HepG2 (cell line): ENCODE measurements around the gene ZDHHC14. TPM values are rescaled to one million over a fixed set of nuclear protein-coding genes. Genes with fewer than 3 reads are reported as not detected.

ENCODE experiments used
- ATAC-seq: fragments of 200-7000 bp; cut with Tn5 transposase; 3 replicates; pipeline ENCODE4 v1.9.1; 2020; ENCODE audit warnings: mild to moderate bottlenecking, moderate library complexity
- BruUV-seq: library from RNA; stranded (reverse); fragments of 400-500 nt; replicated peaks from 2 replicates; lab custom pipeline; 2021; lab: Mats Ljungman, UMichigan
- CTCF ChIA-PET: fragments of 300-600 bp; formaldehyde crosslinking; extraction: SDS; loops from one replicate; lab custom pipeline; 2021; ENCODE audit warnings: low total read pairs, inconsistent platforms, low intra/inter-chr PET ratio; lab: Yijun Ruan, JAX
- POLR2A ChIA-PET: fragments of 350-600 bp; sonication (Branson Sonifier 250); formaldehyde crosslinking; loops from one replicate; lab custom pipeline; 2020; ENCODE audit warnings: antibody characterized with exemption, inconsistent platforms; lab: Yijun Ruan, JAX
- DNase-seq: peaks from one replicate; pipeline ENCODE4 v3.0.0-alpha.2; 2015; ENCODE audit warnings: low spot score
- FAIRE-seq: peaks from 3 replicates; lab custom pipeline; 2011; peaks lifted over from hg19 to GRCh38; lab: Jason Lieb, UNC
- H2AFZ ChIP-seq: one replicate; pipeline ENCODE4 v1.6.1; 2011; ENCODE audit warnings: low read length, inconsistent platforms
- H3K27ac ChIP-seq: fragments of 300-600 bp; 3 replicates; pipeline ENCODE4 v1.8.0; 2011; ENCODE audit warnings: mixed run types, mild to moderate bottlenecking, mixed read lengths, low read length, inconsistent platforms; ENCODE audit not compliant: insufficient read depth; ENCODE audit errors: extremely low read length
- H3K27me3 ChIP-seq, 2 experiments: fragments of 200-600 bp in 1 of 2; 2 replicates in 1 of 2; 3 replicates in 1 of 2; pipeline versions ENCODE4 v1.6.0 to v1.8.0; 2011; ENCODE audit warnings: low read length in 2 of 2, mild to moderate bottlenecking in 2 of 2, moderate library complexity in 2 of 2, inconsistent platforms in 1 of 2; ENCODE audit not compliant: insufficient read depth in 2 of 2, control insufficient read depth in 1 of 2
- H3K36me3 ChIP-seq, 2 experiments: fragments of 200-600 bp in 1 of 2; replicated peaks in 1 of 2; 2 replicates in 1 of 2; 3 replicates in 1 of 2; pipeline versions ENCODE4 v1.5.1 to v1.8.0; 2011; ENCODE audit warnings: low read length in 2 of 2, inconsistent platforms in 1 of 2; ENCODE audit not compliant: insufficient read depth in 2 of 2, control insufficient read depth in 1 of 2
- H3K4me1 ChIP-seq: 2 replicates; pipeline ENCODE4 v1.5.1; 2012; ENCODE audit warnings: low read length, inconsistent platforms; ENCODE audit not compliant: insufficient read depth
- H3K4me2 ChIP-seq: 2 replicates; pipeline ENCODE4 v1.6.0; 2011; ENCODE audit warnings: low read depth, low read length, inconsistent platforms
- H3K4me3 ChIP-seq, 3 experiments: fragments of 200-600 bp in 1 of 3; sonication (generic), shearing (Covaris generic) in 1 of 3; replicated peaks in 1 of 3; 2 replicates each; pipeline ENCODE4 v1.5.1; 2011 to 2016; ENCODE audit warnings: low read length in 3 of 3, inconsistent platforms in 2 of 3, low read depth in 2 of 3, mild to moderate bottlenecking in 2 of 3, control low read depth in 1 of 3, mixed read lengths in 1 of 3; ENCODE audit not compliant: insufficient read depth in 1 of 3
- H3K79me2 ChIP-seq: one replicate; pipeline ENCODE4 v1.6.1; 2011; ENCODE audit warnings: low read length, inconsistent platforms; ENCODE audit not compliant: insufficient read depth
- H3K9ac ChIP-seq: 2 replicates; pipeline ENCODE4 v1.6.0; 2011; ENCODE audit warnings: mild to moderate bottlenecking, low read depth, low read length, inconsistent platforms; ENCODE audit not compliant: insufficient read depth
- H3K9me3 ChIP-seq: 2 replicates; pipeline ENCODE4 v1.5.1; 2012; ENCODE audit warnings: mild to moderate bottlenecking, low read length
- H4K20me1 ChIP-seq: 2 replicates; pipeline ENCODE4 v1.6.0; 2011; ENCODE audit warnings: inconsistent platforms, mild to moderate bottlenecking, low read length, moderate library complexity; ENCODE audit not compliant: insufficient read depth
- AFF4 ChIP-seq: sonication (generic); formaldehyde crosslinking; IDR thresholded peaks from 2 replicates; pipeline ENCODE4 v1.4.0; 2020; ENCODE audit warnings: missing genetic modification reagents
- AKAP8 ChIP-seq: sonication (generic); formaldehyde crosslinking; IDR thresholded peaks from 2 replicates; pipeline ENCODE4 v1.5.1; 2020; ENCODE audit warnings: mild to moderate bottlenecking, missing genetic modification reagents
- EZH2 ChIP-seq: conservative IDR thresholded peaks from 2 replicates; pipeline ENCODE4 v1.6.1; 2012; ENCODE audit warnings: mild to moderate bottlenecking, low read depth, low read length, moderate library complexity
- FIP1L1 ChIP-seq: fragments of 200-400 bp; formaldehyde crosslinking; IDR thresholded peaks from 2 replicates; pipeline ENCODE4 v1.6.1; 2018; ENCODE audit warnings: low read depth, mild to moderate bottlenecking, low read length, moderate library complexity, borderline replicate concordance; ENCODE audit not compliant: insufficient read depth
- GPBP1L1 ChIP-seq: sonication (generic); formaldehyde crosslinking; IDR thresholded peaks from 2 replicates; pipeline ENCODE4 v1.5.0; 2020; ENCODE audit warnings: mild to moderate bottlenecking, missing genetic modification reagents
- RNF2 ChIP-seq: fragments of 450-650 bp; conservative IDR thresholded peaks from 2 replicates; pipeline ENCODE4 v1.6.1; 2016; ENCODE audit warnings: low read depth
- TBL1XR1 ChIP-seq: fragments of 150-350 bp; IDR thresholded peaks from 2 replicates; pipeline ENCODE4 v1.6.1; 2014; ENCODE audit warnings: borderline replicate concordance, low read length; ENCODE audit not compliant: partially characterized antibody
- TFDP1 ChIP-seq: IDR thresholded peaks from 2 replicates; pipeline ENCODE4 v1.6.1; 2016; ENCODE audit warnings: missing compliant biosample characterization, missing genetic modification reagents, borderline replicate concordance
- TFDP2 ChIP-seq: sonication (generic); formaldehyde crosslinking; IDR thresholded peaks from 2 replicates; pipeline ENCODE4 v1.4.0; 2020; ENCODE audit warnings: missing genetic modification reagents
- ZFAT ChIP-seq: sonication (generic); formaldehyde crosslinking; conservative IDR thresholded peaks from 2 replicates; pipeline ENCODE4 v1.8.1; 2023; ENCODE audit warnings: missing genetic modification reagents, inconsistent platforms
- ZKSCAN1 ChIP-seq: fragments of 150-350 bp; IDR thresholded peaks from 2 replicates; pipeline ENCODE4 v1.6.1; 2014; ENCODE audit warnings: low read length
- ZKSCAN8 ChIP-seq: IDR thresholded peaks from 2 replicates; pipeline ENCODE4 v1.6.1; 2016; ENCODE audit warnings: borderline replicate concordance, missing genetic modification reagents, missing compliant biosample characterization
- ZMAT3 ChIP-seq: sonication (generic); formaldehyde crosslinking; conservative IDR thresholded peaks from 2 replicates; pipeline ENCODE4 v1.7.0; 2021; ENCODE audit warnings: missing genetic modification reagents
- ZMYM3 ChIP-seq: sonication (generic); formaldehyde crosslinking; IDR thresholded peaks from 2 replicates; pipeline ENCODE4 v1.5.1; 2020; ENCODE audit warnings: mild to moderate bottlenecking, missing genetic modification reagents
- ZNF431 ChIP-seq: sonication (generic); formaldehyde crosslinking; IDR thresholded peaks from 2 replicates; pipeline ENCODE4 v1.9.0; 2022; ENCODE audit warnings: missing genetic modification reagents, low read depth, mild to moderate bottlenecking, borderline replicate concordance
- ZNF674 ChIP-seq: sonication (generic); formaldehyde crosslinking; IDR thresholded peaks from 2 replicates; pipeline ENCODE4 v1.5.0; 2020; ENCODE audit warnings: low read depth, mild to moderate bottlenecking, missing genetic modification reagents
- ZNF737 ChIP-seq: sonication (generic); formaldehyde crosslinking; IDR thresholded peaks from 2 replicates; pipeline ENCODE4 v1.5.0; 2020; ENCODE audit warnings: missing genetic modification reagents, mild to moderate bottlenecking, borderline replicate concordance
- WGBS: methylation state at CpG from one replicate; pipeline ENCODE4 v1.1.6; 2017; ENCODE audit warnings: low lambda C conversion rate; 5-methylcytosine and 5-hydroxymethylcytosine counted together
- in situ Hi-C: cut with HindIII; loops from 2 replicates; pipeline ENCODE4 v1.10.0; 2017; ENCODE audit warnings: low pct_unique_long_range_greater_than_20kb; ENCODE audit not compliant: extremely low pct_ligation_motif_present
- intact Hi-C: fragments of 100-400 bp; cut with micrococcal nuclease; formaldehyde crosslinking; loops from one replicate; pipeline ENCODE4 v1.10.0; 2022; ENCODE audit not compliant: unreplicated experiment
- polyA plus RNA-seq, 8 experiments: library from polyadenylated mRNA; depleted of rRNA in 3 of 8; stranded (reverse) in 7 of 8; unstranded in 1 of 8; fragments of >200 nt; fragmentation: Illumina TruSeq in 4 of 8; extraction: Trizol in 4 of 8; gene quantifications; 2 replicates each; pipeline versions ENCODE4 v1.2.1 to v1.2.3, GENCODE V29; 2011 to 2016; ENCODE audit warnings: low read depth in 4 of 8, missing spikeins in 1 of 8, mixed read lengths in 1 of 8; ENCODE audit not compliant: insufficient read depth in 1 of 8
- total RNA-seq, 5 experiments: library from RNA; depleted of rRNA; stranded (reverse); fragments of >200 nt; fragmentation: Illumina TruSeq; extraction: Trizol; gene quantifications; 2 replicates each; pipeline ENCODE4 v1.2.3, GENCODE V29; 2016; ENCODE audit warnings: low read depth in 1 of 5

Gene ZDHHC14
- total and polyA plus RNA-seq, 2 of the 13 experiments (the other 11 are each of a cell fraction or from before 2014, with no cell fraction given) = 3.7 to 9.5 TPM

DNA sequence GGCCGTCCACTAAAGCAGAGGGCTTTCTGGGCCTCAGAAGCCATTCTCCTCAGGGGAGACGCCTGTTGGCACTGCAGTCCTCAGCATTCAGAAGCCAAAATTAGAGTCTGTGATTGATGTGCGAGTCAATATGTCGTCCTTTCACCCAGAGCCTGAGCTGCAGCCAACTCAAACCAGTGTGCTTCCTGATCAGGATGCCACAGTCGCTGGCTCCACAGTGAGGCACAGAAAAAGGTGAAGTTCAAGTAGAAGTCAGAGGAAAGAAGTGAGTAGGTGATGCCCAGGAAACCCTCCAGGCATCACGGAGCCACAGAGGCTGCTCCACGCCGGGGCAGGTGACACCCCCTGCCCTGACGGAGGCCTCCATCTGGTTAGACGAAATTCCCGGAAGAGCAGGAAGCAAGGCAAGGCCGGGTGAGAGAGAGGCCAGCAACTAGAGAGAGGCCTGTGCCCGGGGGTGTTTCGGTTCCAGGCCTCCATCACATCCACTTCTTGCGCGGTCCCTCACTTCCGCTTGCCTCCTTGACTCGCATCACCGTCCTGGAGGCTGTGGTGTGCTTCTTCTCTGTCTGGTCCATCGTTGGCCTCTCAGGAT lies 264.3 kb downstream of the ZDHHC14 start:
- Histone ChIP-seq H3K4me2 (no peak overlapping the region), H3K9me3 (no peaks in the 10 kb centered on the region), H4K20me1 (no peaks in the 10 kb centered on the region), H3K4me1 (no peaks in the 10 kb centered on the region), H3K4me3 (no peak overlapping the region), H3K79me2 (no peaks in the 10 kb centered on the region), H3K9ac (no peak overlapping the region), H2AFZ (no peak overlapping the region), H3K27ac (no peak overlapping the region), H3K36me3 (no peaks in the 10 kb centered on the region), H3K27me3 (no peaks in the 10 kb centered on the region)
- 89% methylated on average over 20 of the region's 20 CpGs for WGBS
- DNase-seq = no peak
- intact Hi-C loops (no loop called here), in situ Hi-C loops (no loop called here)
- FAIRE-seq = no peak
- ChIA-PET POLR2A (no interaction called here), CTCF (no interaction called here)
- BruUV-seq = no TSS peak
- no peak for ATAC-seq
- TF ChIP-seq TFDP1 (no peak), ZMYM3 (CRISPR knock-in tag) (no peak), ZNF431 (CRISPR knock-in tag) (no peak), ZKSCAN8 (CRISPR knock-in tag) (no peak), ZNF737 (no peak), RNF2 (no peak), ZFAT (CRISPR knock-in tag) (no peak), AKAP8 (no peak), EZH2 (no peak), TFDP2 (CRISPR knock-in tag) (no peak), ZKSCAN1 (no peak), GPBP1L1 (CRISPR knock-in tag) (no peak), ZNF674 (no peak), ZMAT3 (CRISPR knock-in tag) (no peak), AFF4 (CRISPR knock-in tag) (no peak), TBL1XR1 (no peak), FIP1L1 (no peak)
